Epithelial cell of prostate (primary cell): ENCODE measurements around the gene CPED1.
"Not testable (repeated sequence)": the region's sequence is repeated elsewhere in the genome, so short reads cannot be mapped to it uniquely, and the experiment has no call there.

Experiments used
- DNase-seq: peaks from one replicate; pipeline ENCODE4 v3.0.0-alpha.2; 2011; ENCODE audit warnings: low read depth, low spot score
- H3K27ac ChIP-seq: fragments of 450-650 bp; 2 replicates; pipeline ENCODE4 v1.5.1; 2017; ENCODE audit warnings: mild to moderate bottlenecking

Gene CPED1

DNA sequence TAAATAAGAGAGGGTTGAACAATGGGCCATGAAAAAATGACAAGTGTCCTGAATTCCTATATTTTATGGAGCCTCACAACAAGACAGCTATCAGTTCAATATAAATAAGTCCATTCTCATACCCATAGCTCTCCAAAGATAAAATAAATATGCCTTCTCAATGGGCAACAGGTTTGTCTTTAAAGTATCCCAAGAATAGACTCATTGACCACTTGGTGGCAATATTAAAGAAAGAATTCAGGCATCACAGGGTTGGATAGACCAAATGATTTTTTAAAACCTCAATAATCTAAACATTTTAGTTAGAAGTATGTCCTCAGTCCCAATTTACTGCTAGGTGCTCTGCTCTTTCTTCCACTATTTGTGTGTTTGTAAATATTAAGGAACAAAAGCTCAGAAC is 175.2 kb downstream of the CPED1 start:
- H3K27ac ChIP-seq: no peak overlapping the region
- no peak for DNase-seq

GRCh38 chr7:121164247-121164646 is 175.7 kb downstream of the CPED1 start:
- no peak for DNase-seq
- no peak overlapping the region for H3K27ac ChIP-seq

DNA sequence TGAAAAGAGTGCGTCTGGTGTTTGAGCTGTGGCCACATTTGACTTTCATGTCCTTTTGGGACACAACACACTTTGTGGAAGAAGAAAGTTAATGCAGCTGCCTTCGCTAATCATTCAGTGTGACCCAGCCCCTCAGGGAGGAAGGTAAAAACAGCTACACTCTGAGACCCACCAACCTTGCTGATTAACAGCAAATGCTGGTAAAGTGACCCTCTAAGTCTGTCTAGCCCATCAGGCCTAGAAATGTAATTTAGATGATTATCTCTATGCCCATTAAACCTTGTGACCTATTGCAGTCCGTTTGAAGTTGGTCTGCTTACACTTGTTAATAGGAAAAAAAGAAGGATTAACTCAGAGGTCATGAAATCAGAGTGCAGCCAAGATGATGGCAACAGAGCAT is 178.4 kb downstream of the CPED1 start:
- no peak for DNase-seq
- no peak overlapping the region for H3K27ac ChIP-seq

- DNase-seq: no peak
These were observed 179.5 kb downstream of the CPED1 start for GRCh38 chr7:121167971-121168370.

DNA sequence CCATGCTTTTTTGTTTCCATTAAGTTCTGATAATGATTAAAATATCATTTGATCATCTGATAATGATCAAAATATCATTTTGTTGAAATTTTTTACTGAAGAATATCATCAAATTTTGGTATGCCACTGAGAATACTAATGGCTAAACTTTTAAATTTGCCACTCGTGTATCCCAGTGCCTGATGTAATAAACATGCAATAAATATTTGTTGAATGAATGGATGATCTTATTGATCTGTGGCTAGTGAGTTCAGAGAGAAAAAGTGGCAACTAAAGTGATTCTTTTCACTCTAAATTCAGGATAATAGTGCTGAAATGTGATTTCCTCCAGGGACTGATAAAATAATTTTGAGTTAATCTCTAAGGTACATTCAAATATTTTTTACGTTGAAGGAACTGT is 181.0 kb downstream of the CPED1 start:
- no peak overlapping the region for H3K27ac ChIP-seq
- DNase-seq: no peak

More at GRCh38 chr7:121167971-121168370, 179.5 kb downstream of the CPED1 start:
- H3K27ac ChIP-seq: no peak overlapping the region

DNA sequence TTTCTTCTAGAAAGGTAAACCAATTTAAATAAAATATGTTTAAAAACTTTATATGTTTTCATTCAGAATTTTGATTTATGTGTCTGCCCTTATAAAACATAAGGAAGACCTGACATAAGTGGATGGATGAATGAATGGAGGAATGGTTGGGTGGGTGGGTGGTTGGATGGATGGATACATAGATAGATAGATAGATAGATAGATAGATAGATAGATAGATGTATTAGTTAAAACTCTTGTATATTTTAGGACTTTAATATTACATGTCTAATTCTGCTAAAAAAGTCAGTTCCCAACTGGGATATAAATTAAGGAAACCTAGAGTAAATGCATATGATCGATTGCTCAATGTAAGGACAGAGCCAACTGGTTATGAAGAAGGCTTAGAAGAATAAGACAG is 184.0 kb downstream of the CPED1 start:
- H3K27ac ChIP-seq: no peak overlapping the region
- DNase-seq: no peak

GRCh38 chr7:121175826-121176225 is 187.3 kb downstream of the CPED1 start:
- DNase-seq: no peak
- H3K27ac ChIP-seq: no peak overlapping the region

GRCh38 chr7:121178452-121178851 is 189.9 kb downstream of the CPED1 start:
- DNase-seq: no peak
- H3K27ac ChIP-seq: no peak overlapping the region

- no peak overlapping the region for H3K27ac ChIP-seq
- no peak for DNase-seq
These were observed 190.5 kb downstream of the CPED1 start for GRCh38 chr7:121178869-121179497.

- H3K27ac ChIP-seq: no peak overlapping the region
These were observed 192.0 kb downstream of the CPED1 start for GRCh38 chr7:121180436-121181063.

GRCh38 chr7:121181357-121181756 is 192.8 kb downstream of the CPED1 start:
- H3K27ac ChIP-seq: no peak overlapping the region
- DNase-seq: no peak

More at GRCh38 chr7:121180436-121181063, 192.0 kb downstream of the CPED1 start:
- no peak for DNase-seq

DNA sequence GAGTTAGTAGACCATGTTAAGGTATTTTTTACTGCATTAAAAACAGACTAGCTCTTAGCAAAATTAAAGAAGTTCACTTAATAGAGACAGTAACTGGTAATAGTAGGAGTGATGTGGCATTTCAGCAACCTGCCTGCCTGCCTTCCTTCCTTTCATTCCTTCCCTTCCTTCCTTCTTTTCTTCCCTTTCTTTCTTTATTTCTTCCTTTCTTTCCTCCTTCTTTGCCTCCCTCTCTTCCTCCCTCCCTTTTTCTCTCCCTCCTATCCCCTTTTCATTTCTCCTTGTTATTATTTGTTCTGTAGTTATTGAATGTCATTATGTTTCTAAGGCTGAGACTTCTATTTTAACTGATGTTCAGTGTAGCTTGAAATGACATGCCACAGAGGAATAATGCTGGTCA is 193.8 kb downstream of the CPED1 start:
- no peak overlapping the region for H3K27ac ChIP-seq
- no peak for DNase-seq

DNA sequence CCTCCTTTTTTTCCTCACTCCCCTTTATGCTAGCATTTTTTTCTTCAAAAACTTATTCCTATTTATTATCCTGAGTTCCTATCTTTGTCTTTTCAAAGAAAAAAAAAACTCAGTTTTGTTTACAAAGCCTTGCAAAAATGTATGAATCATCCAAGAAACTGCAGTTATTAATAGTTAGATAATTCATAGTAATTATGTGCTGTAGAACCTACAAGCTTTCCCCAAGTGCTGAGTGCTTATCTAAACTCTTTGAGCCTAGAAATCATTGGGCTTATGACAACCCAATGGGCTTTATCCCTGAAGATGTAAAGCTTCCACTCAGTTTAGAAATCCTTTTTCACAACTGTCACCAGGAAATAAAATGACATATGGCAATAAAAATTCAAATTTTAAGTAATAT is 194.4 kb downstream of the CPED1 start:
- H3K27ac ChIP-seq: no peak overlapping the region
- DNase-seq: no peak

GRCh38 chr7:121183883-121184282 is 195.4 kb downstream of the CPED1 start:
- H3K27ac ChIP-seq, DNase-seq: not testable (repeated sequence)

DNA sequence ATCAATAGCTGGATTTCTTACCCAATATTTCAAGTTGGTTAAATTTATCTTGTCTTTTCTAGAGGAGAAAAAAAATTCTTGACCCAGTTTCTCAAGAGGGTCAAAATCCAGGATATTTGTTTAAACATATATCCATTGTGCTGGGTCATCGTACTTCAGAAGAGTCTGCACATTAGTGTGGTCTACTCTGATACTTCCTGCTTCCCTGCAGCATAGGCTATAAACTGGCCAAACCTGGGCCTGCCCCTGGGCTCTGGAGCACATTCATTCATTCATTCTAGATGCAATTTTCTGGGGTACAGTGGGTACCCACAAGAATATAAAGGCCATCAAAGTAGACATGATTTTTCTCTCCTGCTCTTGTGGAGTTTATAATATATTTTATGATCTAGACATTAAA is 198.2 kb downstream of the CPED1 start:
- no peak overlapping the region for H3K27ac ChIP-seq
- DNase-seq: no peak

- H3K27ac ChIP-seq: peak overlapping the region; percentile 6
- DNase-seq: no peak
These were observed 198.7 kb downstream of the CPED1 start for GRCh38 chr7:121187222-121187621.

GRCh38 chr7:121187676-121188075 is 199.2 kb downstream of the CPED1 start:
- DNase-seq: no peak
- H3K27ac ChIP-seq: peak overlapping the region; percentile 6

DNA sequence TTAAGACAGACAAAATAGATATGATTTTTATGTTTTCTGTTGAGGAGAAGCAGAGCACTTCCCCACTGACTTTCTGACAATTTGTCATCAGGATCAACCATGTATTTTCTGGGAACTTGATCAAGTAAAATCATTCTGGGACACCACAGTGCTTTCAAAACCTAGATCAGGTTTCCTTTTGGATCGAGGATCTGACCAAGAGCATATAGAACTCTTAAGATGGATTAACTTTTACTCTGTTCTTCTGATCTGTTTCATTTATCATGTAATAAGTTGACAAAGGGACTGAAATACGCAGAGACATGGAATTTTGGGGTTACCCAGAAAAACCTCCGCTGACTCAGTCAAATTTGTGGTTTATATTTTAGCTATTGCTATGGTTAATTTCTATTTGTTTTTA is 204.3 kb downstream of the CPED1 start:
- no peak overlapping the region for H3K27ac ChIP-seq

DNA sequence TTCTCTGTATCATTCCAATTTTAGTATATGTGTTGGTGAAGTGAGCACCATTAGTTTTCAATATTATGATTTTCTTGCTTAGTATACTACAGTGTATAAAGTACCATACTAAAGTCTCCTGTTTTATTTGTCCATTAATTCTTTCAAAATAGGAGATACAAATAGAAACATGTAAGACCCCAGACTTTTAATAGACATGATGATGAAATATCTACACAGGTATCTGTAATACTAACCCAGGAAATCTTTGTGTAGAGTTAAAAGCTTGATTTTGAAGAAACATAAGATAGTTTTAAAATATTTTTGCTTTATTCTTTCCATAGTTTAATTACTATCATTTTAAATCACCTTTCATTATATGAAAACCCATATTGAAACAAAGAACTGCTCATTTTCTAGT is 206.5 kb downstream of the CPED1 start:
- DNase-seq: no peak
- no peak overlapping the region for H3K27ac ChIP-seq

More for the DNA sequence above, 204.3 kb downstream of the CPED1 start:
- DNase-seq: no peak

DNA sequence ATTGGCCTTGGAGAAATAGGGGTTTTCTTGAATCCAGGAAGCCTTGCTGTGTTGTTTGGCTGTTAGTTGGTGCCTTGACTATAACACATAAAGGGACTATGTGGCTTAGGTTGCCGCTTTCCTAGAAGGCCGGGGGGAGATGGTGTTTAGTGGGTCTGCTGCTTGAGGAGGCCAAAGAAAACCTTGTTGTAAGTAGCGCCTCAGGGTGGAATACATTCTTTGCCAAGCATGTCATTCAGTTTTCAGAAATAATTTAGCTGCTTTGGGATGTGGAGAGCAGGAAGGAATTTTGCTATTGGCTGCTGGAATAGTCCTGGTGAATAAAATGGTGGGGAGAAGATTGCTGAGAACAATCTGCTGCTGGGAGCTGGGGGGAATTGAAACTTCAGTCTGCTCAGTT is 207.4 kb downstream of the CPED1 start:
- no peak overlapping the region for H3K27ac ChIP-seq
- DNase-seq: no peak

- no peak for DNase-seq
- no peak overlapping the region for H3K27ac ChIP-seq
These were observed 207.8 kb downstream of the CPED1 start for GRCh38 chr7:121196286-121196685.

- no peak for DNase-seq
- no peak overlapping the region for H3K27ac ChIP-seq
These were observed 208.9 kb downstream of the CPED1 start for GRCh38 chr7:121197455-121197854.
